Progenitor cell of endocrine pancreas (in vitro differentiated cells): ENCODE results near the gene SNRK. TPM values are rescaled to one million over a fixed set of nuclear protein-coding genes. Genes with fewer than 3 reads are reported as not detected.

Source experiments
- DNase-seq: peaks from one replicate; pipeline ENCODE4 v3.0.0; 2021; ENCODE audit warnings: low spot score; ENCODE audit not compliant: unreplicated experiment
- H3K27ac Mint-ChIP-seq: 2 replicates; pipeline ENCODE4 v1.8.0; 2021; ENCODE audit warnings: mild to moderate bottlenecking, moderate library complexity, mixed read lengths
- H3K27me3 Mint-ChIP-seq: 2 replicates; pipeline ENCODE4 v1.8.0; 2021; ENCODE audit warnings: mixed read lengths
- H3K36me3 Mint-ChIP-seq: 2 replicates; pipeline ENCODE4 v1.8.0; 2022; ENCODE audit warnings: mixed read lengths; ENCODE audit not compliant: insufficient read depth
- H3K4me1 Mint-ChIP-seq: 2 replicates; pipeline ENCODE4 v1.8.0; 2021; ENCODE audit warnings: low read depth, mixed read lengths
- H3K4me3 Mint-ChIP-seq: 2 replicates; pipeline ENCODE4 v1.8.0; 2021; ENCODE audit warnings: low read depth, mild to moderate bottlenecking, moderate library complexity, mixed read lengths
- H3K9me3 Mint-ChIP-seq: 2 replicates; pipeline ENCODE4 v1.8.0; 2021; ENCODE audit warnings: low read depth, mixed read lengths
- total RNA-seq: library from RNA; stranded (reverse); gene quantifications from 2 replicates; pipeline ENCODE4 v1.2.1, GENCODE V29; 2021
- TF ChIP-seq, protein P1 (sequence below): fragments of 200-600 bp; sonication (generic); IDR thresholded peaks from one replicate; pipeline ENCODE4 v1.5.0; 2021; ENCODE audit warnings: antibody characterized with exemption, mild to moderate bottlenecking; ENCODE audit not compliant: unreplicated experiment

Gene SNRK
- total RNA-seq, 1 donor from 2014 or later: 23.6 TPM

DNA sequence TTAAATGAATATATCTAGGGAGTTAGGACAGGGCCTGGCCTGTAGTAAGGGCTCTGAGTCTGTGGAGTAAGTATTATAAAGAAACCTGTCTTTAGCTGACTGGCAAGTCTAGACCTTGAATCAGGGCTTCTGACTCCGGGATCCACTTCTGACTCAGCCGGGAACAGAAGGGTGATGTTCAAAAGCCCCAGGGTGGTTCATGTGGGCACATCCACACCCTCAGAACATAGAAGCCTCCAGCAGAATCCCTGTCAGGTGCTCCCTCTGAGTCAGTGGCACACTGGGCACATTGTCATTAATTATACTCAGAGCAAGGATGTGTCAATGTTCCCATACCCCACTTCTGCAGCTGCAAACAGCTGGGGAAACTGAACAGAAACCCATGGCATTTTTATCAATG, 26.7 kb upstream of the SNRK start:
- Mint-ChIP-seq H3K9me3 (no peaks in the 10 kb centered on the region), H3K4me3 (no peak overlapping the region), H3K36me3 (no peaks in the 10 kb centered on the region), H3K27me3 (no peaks in the 10 kb centered on the region), H3K4me1 (peaks cover 2% of the 10 kb centered on the region), H3K27ac (no peak overlapping the region)
- DNase-seq: no peak
- TF ChIP-seq, protein P1, sequence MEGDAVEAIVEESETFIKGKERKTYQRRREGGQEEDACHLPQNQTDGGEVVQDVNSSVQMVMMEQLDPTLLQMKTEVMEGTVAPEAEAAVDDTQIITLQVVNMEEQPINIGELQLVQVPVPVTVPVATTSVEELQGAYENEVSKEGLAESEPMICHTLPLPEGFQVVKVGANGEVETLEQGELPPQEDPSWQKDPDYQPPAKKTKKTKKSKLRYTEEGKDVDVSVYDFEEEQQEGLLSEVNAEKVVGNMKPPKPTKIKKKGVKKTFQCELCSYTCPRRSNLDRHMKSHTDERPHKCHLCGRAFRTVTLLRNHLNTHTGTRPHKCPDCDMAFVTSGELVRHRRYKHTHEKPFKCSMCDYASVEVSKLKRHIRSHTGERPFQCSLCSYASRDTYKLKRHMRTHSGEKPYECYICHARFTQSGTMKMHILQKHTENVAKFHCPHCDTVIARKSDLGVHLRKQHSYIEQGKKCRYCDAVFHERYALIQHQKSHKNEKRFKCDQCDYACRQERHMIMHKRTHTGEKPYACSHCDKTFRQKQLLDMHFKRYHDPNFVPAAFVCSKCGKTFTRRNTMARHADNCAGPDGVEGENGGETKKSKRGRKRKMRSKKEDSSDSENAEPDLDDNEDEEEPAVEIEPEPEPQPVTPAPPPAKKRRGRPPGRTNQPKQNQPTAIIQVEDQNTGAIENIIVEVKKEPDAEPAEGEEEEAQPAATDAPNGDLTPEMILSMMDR: no peak

DNA sequence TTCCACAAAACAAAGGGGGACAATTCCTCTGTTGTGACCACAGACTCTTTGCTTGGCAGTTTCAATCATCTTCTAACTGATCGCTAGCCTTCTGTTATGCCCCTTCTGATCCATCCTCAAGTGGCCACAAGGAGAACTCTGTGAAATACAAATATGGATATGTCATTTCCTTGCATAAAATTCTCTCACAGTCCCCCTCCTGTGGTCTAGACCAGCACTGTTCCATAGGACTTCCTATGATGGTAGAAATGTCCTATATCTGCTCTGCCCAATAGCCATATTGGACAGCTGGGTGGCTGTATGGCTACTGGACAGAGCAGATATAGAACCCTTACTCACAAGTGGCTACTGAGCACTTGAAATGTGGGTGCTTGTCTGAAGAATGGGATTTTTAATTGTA, 25.9 kb upstream of the SNRK start:
- H3K9me3 Mint-ChIP-seq: no peaks in the 10 kb centered on the region
- H3K36me3 Mint-ChIP-seq: no peaks in the 10 kb centered on the region
- DNase-seq: no peak
- H3K4me1 Mint-ChIP-seq: peaks cover 2% of the 10 kb centered on the region
- H3K4me3 Mint-ChIP-seq: no peak overlapping the region
- TF ChIP-seq, protein P1: no peak
- no peak overlapping the region for H3K27ac Mint-ChIP-seq
- H3K27me3 Mint-ChIP-seq: peaks cover 4% of the 10 kb centered on the region

DNA sequence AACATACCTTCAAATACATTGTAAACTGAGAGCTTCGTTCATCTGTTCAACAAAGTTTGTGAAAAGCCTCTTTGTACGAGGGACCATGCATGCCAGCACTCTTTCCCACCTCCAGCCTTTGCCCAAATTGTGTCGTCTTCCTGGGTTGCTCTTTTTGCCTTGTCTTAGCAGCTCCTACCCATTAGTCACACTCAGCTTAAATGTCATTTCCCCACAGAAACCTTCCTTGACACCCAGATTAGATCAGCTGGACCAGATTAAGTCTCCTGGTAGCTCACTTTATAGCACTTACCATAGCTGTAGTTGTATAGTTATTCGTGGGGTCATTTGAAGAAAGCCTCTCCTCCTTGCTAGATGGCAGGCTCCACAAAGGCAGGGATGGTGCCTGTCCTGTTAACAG, 24.1 kb upstream of the SNRK start:
- DNase-seq: no peak
- Mint-ChIP-seq H3K4me1 (peaks cover 2% of the 10 kb centered on the region), H3K27me3 (peaks cover 8% of the 10 kb centered on the region), H3K27ac (no peak overlapping the region), H3K9me3 (no peaks in the 10 kb centered on the region), H3K4me3 (no peak overlapping the region), H3K36me3 (no peaks in the 10 kb centered on the region)
- TF ChIP-seq, protein P1: no peak

DNA sequence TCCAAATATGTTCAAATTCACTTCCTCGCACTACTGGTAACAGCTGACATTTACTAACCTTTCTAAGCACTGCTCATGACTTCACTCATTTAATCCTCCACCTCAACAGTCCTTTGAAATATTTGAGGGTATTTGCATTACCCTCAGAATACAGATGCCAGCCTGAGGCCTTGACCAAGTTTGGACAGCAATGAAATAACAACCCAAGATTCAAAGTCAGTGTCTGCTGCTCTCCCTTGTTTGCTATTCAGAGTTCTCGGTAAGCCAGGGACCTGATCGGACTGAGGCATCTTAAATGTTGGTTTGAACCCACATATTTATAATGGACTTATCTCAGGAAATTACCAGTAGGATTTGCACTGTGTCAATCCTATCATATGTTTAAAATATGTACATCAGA, 19.9 kb upstream of the SNRK start:
- Mint-ChIP-seq H3K27ac (no peak overlapping the region), H3K9me3 (no peaks in the 10 kb centered on the region), H3K4me1 (no peaks in the 10 kb centered on the region), H3K36me3 (no peaks in the 10 kb centered on the region), H3K4me3 (no peak overlapping the region), H3K27me3 (peaks cover 8% of the 10 kb centered on the region)
- TF ChIP-seq, protein P1: no peak
- no peak for DNase-seq

DNA sequence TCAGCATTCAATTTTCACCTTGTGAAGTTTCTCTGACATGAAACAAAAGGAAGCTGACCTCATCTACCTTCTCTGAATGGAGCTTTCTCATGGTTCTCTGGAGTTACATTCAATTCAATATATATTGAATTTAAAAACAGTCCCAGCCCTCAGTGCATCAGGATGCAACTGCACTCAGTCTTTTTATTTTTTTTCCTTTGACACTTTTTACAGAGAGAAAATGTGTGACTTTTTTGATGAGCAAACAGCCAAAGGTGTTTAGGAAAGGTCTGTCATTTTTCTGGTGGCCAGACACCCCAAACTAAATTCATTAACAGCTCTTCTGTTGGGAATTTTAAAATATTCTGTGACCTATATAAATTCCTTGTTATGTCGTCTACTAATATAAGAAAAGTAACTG, 19.3 kb upstream of the SNRK start:
- Mint-ChIP-seq H3K4me3 (no peak overlapping the region), H3K27me3 (peaks cover 8% of the 10 kb centered on the region), H3K9me3 (no peaks in the 10 kb centered on the region), H3K27ac (no peak overlapping the region), H3K4me1 (no peaks in the 10 kb centered on the region), H3K36me3 (no peaks in the 10 kb centered on the region)
- TF ChIP-seq, protein P1: no peak
- no peak for DNase-seq

DNA sequence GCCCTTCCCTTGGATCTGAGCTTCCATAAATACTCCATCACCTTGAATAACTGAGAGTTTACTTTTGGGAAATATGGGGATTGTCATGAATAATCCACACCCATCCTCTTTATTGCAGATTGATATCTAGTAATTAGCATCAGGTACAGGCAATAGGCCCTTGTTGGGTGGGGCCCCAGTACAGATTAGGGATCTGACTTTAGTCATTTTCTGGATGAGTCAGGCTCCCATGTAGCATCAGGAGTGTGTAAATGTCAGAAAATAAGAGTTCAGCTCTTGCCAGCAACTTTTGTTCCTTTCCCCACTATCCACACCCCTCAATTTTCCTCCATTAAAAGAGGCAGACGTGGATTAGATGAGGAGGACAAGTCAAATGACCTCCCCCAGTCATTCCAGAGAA, 17.7 kb upstream of the SNRK start:
- Mint-ChIP-seq H3K36me3 (no peaks in the 10 kb centered on the region), H3K27me3 (peaks cover 8% of the 10 kb centered on the region), H3K9me3 (no peaks in the 10 kb centered on the region), H3K4me3 (no peak overlapping the region), H3K4me1 (no peaks in the 10 kb centered on the region), H3K27ac (no peak overlapping the region)
- TF ChIP-seq, protein P1: no peak
- no peak for DNase-seq
